ENCODE results near the gene ENTPD7.

Gene ENTPD7

GRCh38 chr10:99667108-99667751, 7.9 kb downstream of the ENTPD7 start (continued):
- TF ChIP-seq ZNF530 (tag by site-specific recombination; IDR thresholded peaks at IDR 0.05; ENCODE audit: low read depth), result no peak
- TF ChIP-seq MZF1 (tag by site-specific recombination; IDR thresholded peaks at IDR 0.05; ENCODE audit: borderline replicate concordance), result no peak
- TF ChIP-seq ZNF776 (tag by site-specific recombination; IDR thresholded peaks at IDR 0.05; ENCODE audit: borderline replicate concordance), result no peak
- TF ChIP-seq ZBTB10 (tag by site-specific recombination; IDR thresholded peaks at IDR 0.05), result no peak
- no peak for TF ChIP-seq ZNF211 (tag by site-specific recombination; IDR thresholded peaks at IDR 0.05; ENCODE audit: low read depth)
- no peak for TF ChIP-seq ZNF433 (tag by site-specific recombination; IDR thresholded peaks at IDR 0.05; ENCODE audit: low read depth)
- no peak for TF ChIP-seq ZNF214 (tag by site-specific recombination; IDR thresholded peaks at IDR 0.05; ENCODE audit: borderline replicate concordance)
- TF ChIP-seq ZFP69B (tag by site-specific recombination; IDR thresholded peaks at IDR 0.05), result no peak
- no peak for TF ChIP-seq ZNF354C (tag by site-specific recombination; IDR thresholded peaks at IDR 0.05; ENCODE audit: borderline replicate concordance, low read depth)
- TF ChIP-seq TRIM28 (IDR thresholded peaks at IDR 0.05; ENCODE audit: borderline replicate concordance, low read length), result no peak
- peak; percentile 70 for TF ChIP-seq ZEB2 (tag by site-specific recombination; IDR thresholded peaks at IDR 0.05)
- TF ChIP-seq SP3 (tag by site-specific recombination; IDR thresholded peaks at IDR 0.05), result peak; percentile 28; the same call in 1 of the 2 replicates
- no peak for TF ChIP-seq ZNF548 (tag by site-specific recombination; IDR thresholded peaks at IDR 0.05)
- no peak for TF ChIP-seq ZBTB21 (tag by site-specific recombination; IDR thresholded peaks at IDR 0.05)
- no peak for TF ChIP-seq HOXC10 (CRISPR knock-in tag; IDR thresholded peaks at IDR 0.05)
- TF ChIP-seq PRDM1 (tag by site-specific recombination; IDR thresholded peaks at IDR 0.05), result no peak
- no peak for TF ChIP-seq ZNF664 (tag by site-specific recombination; IDR thresholded peaks at IDR 0.05)
- TF ChIP-seq ZNF426 (tag by site-specific recombination; IDR thresholded peaks at IDR 0.05), result no peak
- TF ChIP-seq ZNF16 (tag by site-specific recombination; IDR thresholded peaks at IDR 0.05; ENCODE audit: low read depth), result no peak
- TF ChIP-seq ZNF624 (tag by site-specific recombination; IDR thresholded peaks at IDR 0.05), result no peak
- no peak for TF ChIP-seq ZNF121 (tag by site-specific recombination; IDR thresholded peaks at IDR 0.05)
- TF ChIP-seq ZNF311 (tag by site-specific recombination; IDR thresholded peaks at IDR 0.05; ENCODE audit: borderline replicate concordance), result no peak
- no peak for TF ChIP-seq ZNF37A (tag by site-specific recombination; IDR thresholded peaks at IDR 0.05)
- TF ChIP-seq ZNF558 (tag by site-specific recombination; IDR thresholded peaks at IDR 0.05), result peak; percentile 50; the same call in 1 of the 2 replicates

DNA sequence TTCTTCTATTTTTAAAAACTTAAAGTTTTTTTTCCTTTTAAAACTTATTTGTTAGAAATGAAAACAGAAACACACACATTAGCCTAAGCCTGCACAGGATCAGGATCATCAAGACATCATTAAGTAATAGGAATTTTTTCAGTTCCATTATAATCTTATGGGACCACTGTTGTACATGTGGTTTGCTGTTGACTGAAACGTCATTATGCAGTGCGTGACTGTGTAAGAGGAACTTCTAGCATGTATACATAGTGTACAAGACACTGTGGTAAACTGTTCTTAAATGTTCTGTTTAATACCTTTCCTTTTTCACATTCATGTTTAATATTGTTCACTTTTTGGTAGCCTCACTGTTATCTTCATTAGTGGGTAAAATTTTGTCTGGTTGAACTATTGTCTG, 12.1 kb downstream of the ENTPD7 start:
- Histone ChIP-seq H3K36me3 (ENCODE audit: control insufficient read depth in 2 of 2, insufficient read depth in 1 of 2, low read length in 2 of 2) (peaks cover 18 to 21% of the 10 kb centered on the region in 2 experiments), H3K9me3 (ENCODE audit: control insufficient read depth, insufficient read depth, low read depth, low read length) (no peaks in the 10 kb centered on the region), H3K27ac (ENCODE audit: extremely low read depth, low read depth, low read length) (no peak overlapping the region), H3K4me1 (ENCODE audit: control insufficient read depth, insufficient read depth, low read length) (no peaks in the 10 kb centered on the region), H3K4me3 (ENCODE audit: low read depth, low read length) (no peak overlapping the region)
- CTCF ChIA-PET, result interaction anchor here (0.6 kb wide), 1 partner anchor 81 kb away, joined by 3 read pairs; no protein-coding TSS in a partner anchor
- POLR2A ChIA-PET, result interaction anchor here (1.4 kb wide), 1 partner anchor 49 kb away, joined by 3 read pairs; no protein-coding TSS in a partner anchor
- no peak for TF ChIP-seq ZNF488 (tag by site-specific recombination; IDR thresholded peaks at IDR 0.05)
- TF ChIP-seq ZNF843 (tag by site-specific recombination; IDR thresholded peaks at IDR 0.05), result no peak
- no peak for TF ChIP-seq SP2 (tag by site-specific recombination; IDR thresholded peaks at IDR 0.05)
- TF ChIP-seq ZNF157 (tag by site-specific recombination; IDR thresholded peaks at IDR 0.05), result no peak
- TF ChIP-seq KLF7 (tag by site-specific recombination; IDR thresholded peaks at IDR 0.05; ENCODE audit: borderline replicate concordance), result no peak
- TF ChIP-seq ZNF366 (tag by site-specific recombination; conservative IDR thresholded peaks at IDR 0.05), result no peak
- no peak for TF ChIP-seq ZNF391 (tag by site-specific recombination; IDR thresholded peaks at IDR 0.05; ENCODE audit: borderline replicate concordance, low read depth)
- TF ChIP-seq ZNF354C (tag by site-specific recombination; IDR thresholded peaks at IDR 0.05; ENCODE audit: borderline replicate concordance, low read depth), result no peak
- TF ChIP-seq ZBTB1 (tag by site-specific recombination; IDR thresholded peaks at IDR 0.05), result no peak
- no peak for TF ChIP-seq ATF2 (tag by site-specific recombination; IDR thresholded peaks at IDR 0.05; ENCODE audit: low read depth)
- no peak for TF ChIP-seq ZNF560 (tag by site-specific recombination; IDR thresholded peaks at IDR 0.05; ENCODE audit: borderline replicate concordance)
- no peak for TF ChIP-seq ZNF677 (tag by site-specific recombination; IDR thresholded peaks at IDR 0.05)
- TF ChIP-seq GLIS2 (tag by site-specific recombination; IDR thresholded peaks at IDR 0.05), result no peak

Measured in HEK293 (cell line).